Endometrium (tissue), 2 donors: ENCODE data around the gene HES7.
"Not testable (repeated sequence)": the region's sequence is repeated elsewhere in the genome, so short reads cannot be mapped to it uniquely, and the experiment has no call there.

Experiments used
- FAIRE-seq: peaks from 2 replicates; lab custom pipeline; 2012; peaks lifted over from hg19 to GRCh38; lab: Jason Lieb, UNC
- donor health status: control.
- donor health status: control.

The HES7 gene

DNA sequence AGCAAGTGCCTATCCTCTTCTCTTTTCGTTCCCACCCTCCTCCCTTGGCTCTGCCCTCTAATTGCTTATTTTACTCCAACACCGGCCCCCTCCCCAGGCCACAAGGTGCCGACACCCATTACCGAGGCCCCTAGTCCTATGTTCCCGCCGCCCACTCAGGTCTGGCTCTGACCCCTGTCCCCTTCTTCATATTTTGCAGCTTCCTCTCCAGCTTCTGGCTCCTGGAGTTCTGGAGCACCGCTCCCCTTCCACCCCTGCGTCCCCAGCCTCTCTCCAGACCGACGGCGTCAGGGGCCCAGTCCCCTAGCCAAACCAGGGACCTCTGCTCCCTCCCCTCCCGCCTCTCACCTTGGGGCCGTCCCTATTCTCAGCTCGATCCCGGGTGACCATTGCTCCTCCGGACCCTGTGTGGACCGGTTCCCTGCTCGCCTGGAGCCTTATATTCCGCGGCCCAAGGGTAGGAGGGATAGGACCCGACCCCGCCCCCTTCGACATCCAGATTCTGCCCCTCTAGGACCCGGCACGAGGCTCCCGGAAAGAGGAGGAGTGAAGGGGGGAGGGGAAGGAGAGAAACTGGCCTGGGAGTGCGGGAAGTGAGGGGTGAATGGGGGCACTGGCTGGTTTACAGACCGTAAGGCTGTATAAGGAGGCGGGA lies at the start of gene HES7:
HES7 (minus strand) TSS at position 412 of the 655 bp plus-strand sequence; CDS start at position 390, 22 bp downstream.
- no peak for FAIRE-seq

DNA sequence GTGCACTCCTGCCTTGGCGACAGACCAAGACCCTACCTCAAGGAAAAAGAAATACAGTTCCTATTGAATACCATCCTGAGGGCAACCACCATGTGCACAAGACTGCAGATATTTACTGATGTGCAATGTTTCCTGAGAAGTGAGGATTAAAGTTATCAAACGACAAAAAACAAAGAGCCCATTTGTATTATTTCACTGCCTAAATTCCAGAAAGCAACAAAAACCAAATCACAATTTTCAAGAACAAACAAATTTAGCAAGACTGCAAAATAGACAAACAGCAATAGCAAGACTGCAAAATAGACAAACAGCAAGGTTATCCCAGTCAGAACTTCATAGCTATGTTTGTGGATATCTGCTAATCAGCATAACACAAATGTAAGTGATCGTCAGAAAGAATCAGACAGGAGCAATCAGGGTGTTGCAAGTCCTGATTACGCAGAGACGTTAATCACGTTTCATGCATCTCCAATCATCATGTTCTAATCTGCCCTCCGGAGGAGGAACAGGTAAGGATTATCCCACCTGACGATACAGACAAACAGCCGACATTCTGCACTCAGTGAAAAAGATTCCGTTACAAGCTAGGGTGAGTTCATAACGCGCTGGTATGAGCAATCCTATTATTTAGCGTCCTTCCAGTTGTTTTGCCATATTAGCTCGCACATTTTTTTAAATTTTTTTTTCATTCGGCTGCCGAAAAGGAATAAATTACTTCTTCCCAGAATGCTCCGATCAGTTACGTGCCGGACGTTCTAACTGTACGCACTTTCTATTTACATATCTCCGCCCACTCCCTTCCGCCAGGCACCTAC lies 49.4 kb upstream of the HES7 start:
- peak; percentile 92 for FAIRE-seq

DNA sequence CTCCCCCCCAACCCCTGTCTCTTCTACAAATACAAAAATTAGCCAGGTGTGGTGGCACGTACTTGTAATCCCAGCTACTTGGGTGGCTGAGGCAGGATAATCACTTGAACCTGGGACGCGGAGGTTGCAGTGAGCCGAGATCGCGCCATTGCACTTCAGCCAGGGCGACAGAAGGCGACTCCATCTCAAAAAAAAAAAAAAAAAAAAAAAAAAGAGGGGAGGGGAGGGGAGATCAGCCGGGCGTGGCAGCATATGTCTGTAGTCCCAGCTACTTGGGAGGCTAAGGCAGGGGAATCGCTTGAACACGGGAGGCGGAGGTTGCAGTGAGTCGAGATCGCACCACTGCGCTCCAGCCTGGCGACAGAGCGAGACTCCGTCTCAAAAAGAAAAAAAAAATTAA lies 46.3 kb upstream of the HES7 start:
- not testable (repeated sequence) for FAIRE-seq

- no peak for FAIRE-seq
Measured at GRCh38 chr17:8167526-8167925, 43.6 kb upstream of the HES7 start.

DNA sequence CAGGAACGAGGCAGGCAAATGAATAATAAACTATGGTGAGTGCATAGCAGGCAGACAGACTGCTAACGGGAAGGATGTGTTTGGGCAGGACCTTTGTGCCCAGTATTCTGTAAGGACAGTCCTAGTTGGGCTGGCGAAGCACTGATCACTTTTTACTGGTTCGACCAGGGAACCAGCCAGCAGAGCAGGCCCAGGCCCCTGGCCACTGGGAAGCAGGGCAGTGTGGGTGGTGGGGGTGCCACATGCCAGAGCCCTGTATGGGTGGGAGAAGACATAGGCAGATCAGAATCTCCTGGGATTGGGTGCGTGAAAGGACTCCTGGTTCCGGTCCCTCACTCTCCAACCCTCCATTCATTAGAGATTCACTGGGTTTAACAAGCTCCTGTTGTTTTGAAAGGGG lies 42.8 kb upstream of the HES7 start:
- FAIRE-seq, result no peak

DNA sequence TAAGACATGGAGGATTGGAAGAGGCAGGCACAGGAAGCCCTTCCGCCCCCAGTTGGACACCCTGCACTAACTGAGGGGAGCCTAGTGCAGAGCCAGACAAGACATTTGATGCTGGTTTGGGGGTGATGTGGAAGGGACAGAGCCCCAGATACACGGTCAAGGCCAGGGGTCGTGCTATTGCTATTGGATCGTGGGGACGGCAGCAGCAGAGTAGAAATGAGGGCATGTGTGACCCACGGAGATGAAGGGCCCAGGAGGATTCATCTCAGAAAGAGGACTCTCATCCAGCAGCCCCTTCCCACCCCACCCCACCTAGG lies 40.9 kb upstream of the HES7 start:
- no peak for FAIRE-seq

GRCh38 chr17:8163978-8164814 lies 40.3 kb upstream of the HES7 start:
- no peak for FAIRE-seq

DNA sequence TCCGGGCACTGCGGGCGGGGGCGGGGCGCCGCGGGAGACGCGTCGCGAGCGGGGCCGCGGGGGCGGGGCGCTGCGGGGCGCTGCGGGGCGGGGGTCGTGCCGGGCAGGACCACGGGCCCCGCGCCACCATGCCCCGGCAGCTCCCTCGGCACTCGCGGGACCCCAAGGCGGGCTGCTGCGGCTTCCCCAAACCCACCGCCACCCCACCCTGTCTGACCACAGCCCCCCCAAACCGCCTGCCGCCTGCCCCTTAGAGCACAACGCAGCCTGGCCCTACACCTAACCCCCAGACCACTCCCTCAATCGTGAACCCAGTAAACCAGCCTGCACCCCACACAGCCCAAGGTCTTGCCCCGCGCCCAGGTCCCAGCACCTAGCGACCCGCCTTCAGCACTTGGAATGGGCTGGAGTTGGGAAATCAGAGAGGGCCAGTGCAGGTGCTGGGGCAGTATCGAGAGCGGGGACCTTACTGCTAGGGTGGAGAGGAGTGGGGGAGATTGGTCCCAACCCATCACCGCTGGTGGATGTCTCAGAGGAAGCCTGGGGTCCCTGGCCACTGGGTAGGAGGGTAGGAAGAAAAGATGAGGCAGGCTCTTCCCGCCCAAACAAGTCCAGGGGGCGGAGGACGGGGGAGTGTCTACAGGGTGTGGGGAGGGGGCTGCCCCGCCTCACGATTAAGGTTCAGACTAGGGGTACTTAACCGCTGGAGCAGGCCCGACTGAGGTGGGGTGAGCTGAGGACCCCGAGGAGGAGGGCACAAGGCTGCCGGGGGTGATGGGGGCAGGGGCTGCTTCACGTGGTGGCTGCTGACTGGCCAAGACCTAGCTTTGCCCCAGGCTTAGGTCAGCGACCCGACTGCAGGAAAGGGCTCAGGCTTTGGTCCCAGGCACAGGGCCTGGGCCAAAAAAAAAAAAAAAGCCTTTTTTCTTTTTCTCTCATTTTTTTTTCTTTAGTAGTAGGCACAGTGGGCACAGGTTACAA lies 39.4 kb upstream of the HES7 start:
- no peak for FAIRE-seq

GRCh38 chr17:8162233-8162996 lies 38.5 kb upstream of the HES7 start, which contains the start of gene VAMP2:
Gene VAMP2 (minus strand): TSS chr17:8162948. CDS start chr17:8162879, 69 bp downstream.
- FAIRE-seq, result no peak

DNA sequence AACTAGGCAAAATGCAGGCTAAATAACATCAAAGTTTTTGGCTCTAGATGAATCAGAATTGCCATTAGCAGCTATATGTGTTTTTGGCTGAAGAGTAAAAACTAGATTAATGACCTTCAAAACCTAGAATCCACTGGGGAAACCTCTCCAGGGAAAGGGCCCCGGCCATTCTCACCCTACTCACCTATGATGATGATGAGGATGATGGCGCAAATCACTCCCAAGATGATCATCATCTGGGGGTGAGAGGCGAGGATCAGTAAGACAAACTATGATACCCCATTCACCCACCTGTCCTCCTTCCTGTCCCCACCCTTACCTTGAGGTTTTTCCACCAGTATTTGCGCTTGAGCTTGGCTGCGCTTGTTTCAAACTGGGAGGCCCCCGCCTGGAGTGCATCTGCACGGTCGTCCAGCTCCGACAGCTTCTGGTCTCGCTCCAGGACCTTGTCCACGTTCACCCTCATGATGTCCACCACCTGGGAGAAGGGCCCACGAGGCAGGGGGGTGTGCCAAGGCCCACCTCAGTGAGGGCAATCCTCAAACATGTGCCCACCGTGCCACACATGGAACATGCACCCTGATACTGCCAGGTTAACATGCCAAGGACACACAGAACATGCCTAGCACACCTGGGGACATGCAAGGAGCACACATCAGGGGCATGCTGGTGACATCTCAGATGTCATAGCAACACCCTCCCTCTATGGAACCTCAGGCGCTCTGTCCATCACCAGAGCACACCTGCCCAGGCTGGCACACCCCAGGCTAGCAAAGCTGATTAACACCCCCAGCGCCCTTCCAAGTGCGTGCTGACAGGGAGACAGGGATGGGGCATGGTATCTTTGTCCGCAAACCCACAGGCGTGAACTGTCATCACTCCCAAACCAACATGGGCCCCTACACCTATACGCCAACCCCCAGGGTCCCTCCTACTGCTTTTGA lies 37.7 kb upstream of the HES7 start:
- no peak for FAIRE-seq

DNA sequence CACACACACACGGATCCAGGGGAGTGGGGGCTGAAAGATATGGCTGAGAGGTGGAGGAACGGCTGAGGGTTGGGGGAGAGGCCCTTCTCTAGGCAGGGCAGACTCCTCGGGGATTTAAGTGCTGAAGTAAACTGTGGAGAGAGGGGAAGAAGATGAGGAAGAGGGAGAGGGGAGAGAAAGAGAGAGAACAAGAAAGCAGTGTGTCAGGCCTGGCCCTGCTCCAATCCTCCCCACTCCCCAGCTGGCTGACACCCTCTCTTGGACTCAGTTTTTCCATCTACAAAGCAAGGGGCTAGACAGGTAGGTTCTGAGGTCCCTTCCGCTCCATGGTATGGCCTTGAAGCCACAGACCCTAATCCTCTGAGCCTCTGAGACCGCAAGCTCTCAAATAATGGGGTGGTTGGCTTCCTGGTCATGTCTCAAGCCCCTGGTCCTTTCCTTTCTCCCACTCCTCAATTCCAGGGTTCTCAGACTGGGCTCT lies 36.9 kb upstream of the HES7 start:
- FAIRE-seq, result no peak

- FAIRE-seq, result no peak
Measured at GRCh38 chr17:8160224-8160577, 36.3 kb upstream of the HES7 start.

DNA sequence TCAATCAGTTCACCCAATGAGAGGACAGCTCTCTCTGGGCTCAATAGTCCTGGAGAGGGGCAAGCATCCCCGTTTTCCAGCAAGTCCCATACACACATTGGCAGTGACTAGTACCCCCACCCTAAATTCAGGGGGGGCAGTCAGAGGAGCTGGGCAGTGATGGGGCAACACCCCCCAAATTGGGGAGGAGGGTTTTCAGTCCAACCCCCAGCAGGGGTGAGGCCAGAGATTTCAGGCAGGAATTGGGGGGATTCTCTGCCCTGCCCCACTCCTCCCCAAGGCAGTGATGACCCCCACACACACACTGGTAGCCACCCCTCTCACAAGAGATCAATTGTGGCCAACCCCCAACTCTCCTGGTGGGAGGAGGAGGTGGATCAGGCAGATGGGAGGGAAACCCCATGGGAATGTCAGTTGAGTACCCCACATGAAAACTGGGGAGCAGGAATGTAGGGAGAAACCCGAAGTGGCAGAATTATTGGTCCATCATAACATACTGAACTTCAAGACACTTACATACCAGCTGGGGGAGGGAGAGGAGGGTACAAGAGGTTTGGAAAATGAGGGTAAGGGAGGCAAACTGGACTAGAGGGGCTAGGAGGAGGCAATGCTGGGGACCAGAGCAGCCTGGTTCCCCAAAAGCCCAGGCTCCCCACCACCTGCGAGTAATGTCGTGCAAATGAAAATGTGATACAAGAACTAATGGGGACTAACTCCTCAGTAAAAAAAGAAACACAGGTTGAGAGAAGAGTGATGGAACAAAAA lies 35.7 kb upstream of the HES7 start:
- FAIRE-seq, result no peak

DNA sequence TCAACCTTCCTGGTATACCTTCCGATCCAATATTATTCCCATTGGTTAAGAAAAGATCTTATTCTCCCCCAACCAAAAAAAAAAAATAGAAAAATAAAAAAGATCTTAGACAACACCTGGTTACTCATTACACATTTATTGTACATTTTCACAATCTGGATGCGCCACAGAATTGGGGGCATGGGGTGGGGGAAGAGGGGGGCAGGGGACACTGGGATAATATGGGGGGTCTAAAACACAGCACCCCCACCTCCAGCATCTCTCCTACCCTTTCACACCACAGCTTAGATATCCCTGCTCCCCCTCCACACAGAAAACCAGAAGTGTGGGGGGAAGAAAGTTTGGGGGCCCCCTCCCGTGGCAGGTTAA lies 35.1 kb upstream of the HES7 start:
- FAIRE-seq, result no peak

DNA sequence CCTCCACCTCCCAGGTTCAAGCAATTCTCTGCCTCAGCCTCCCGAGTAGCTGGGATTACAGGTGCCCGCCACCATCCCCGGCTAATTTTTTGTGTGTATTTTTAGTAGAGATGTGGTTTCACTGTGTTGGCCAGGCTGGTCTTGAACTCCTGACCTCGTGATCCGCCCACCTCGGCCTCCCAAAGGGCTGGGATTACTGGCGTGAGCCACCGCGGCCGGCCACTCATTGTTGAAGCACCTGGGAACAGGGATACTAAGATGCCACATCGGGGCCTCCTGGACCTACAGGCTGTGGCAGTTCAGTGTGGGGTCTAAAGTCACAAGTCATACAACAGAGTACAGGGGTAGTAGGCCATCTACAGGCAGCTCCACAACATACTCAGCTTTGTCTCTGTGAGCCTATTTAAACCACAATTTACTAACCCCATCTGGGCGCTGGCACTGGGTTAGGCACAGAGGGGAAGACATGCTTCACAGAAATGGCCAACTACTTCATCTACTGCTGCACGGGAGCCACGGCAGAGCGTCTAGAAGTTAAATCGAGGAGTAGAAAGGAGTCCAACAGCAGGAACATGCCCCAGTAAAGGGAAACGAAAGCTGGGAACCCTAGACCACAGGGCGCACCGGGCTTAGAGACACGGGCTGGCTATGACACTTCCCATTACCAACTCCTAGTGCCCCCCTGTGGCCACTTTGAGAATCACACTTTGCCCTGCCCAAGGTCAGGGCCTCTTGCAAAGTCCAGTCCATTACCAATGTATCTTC lies 34.5 kb upstream of the HES7 start:
- FAIRE-seq, result no peak

DNA sequence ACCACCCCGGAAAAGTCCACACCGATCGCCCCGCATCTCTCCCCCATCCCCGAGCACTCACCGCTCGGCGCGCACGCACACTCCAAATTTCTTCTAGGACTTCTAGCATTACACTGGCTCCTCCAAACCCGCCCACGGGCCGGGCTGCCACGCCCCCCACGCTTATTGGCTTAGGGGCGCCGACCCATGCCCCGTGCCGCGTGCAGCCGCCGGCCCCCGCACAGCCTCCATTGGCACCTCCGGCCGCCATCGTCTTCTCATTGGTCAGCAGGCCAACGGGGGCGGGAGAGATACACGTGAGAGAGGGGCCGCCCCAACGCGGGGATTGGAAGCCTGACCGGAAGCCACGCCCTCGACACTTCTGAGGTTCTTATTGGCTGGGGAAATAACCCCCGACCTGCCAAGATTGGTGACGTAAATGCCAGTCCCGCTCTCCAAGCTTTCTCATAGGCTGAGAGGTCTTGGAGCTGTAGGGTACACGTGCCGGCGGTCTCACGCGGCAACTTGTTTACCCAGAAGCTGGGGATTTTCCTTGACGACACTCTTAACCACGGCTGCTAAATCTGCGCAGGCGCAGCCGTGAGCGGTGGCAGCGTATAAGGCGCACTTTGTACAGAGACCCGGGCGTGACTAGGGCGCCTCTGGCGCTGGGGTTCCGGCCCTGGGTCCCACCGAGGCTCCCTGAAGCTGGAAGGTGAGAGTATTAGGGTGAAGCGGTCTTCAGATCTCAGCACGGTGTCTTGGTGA lies 32.5 kb upstream of the HES7 start:
- FAIRE-seq, result peak; percentile 100

GRCh38 chr17:8155996-8156245 lies 32.0 kb upstream of the HES7 start:
- no peak for FAIRE-seq
